HG02852 (cell line): Measurements from ENCODE around the gene TMEM43.

Experiments used
- ATAC-seq: cut with Tn5 transposase; IDR thresholded peaks from one replicate; pipeline ENCODE4 v1.9.1; 2021; ENCODE audit warnings: mild to moderate bottlenecking, moderate library complexity; ENCODE audit not compliant: unreplicated experiment

The TMEM43 gene

GRCh38 chr3:14135581-14135980 lies 10.7 kb downstream of the TMEM43 start:
- no peak for ATAC-seq

- no peak for ATAC-seq
Measured at GRCh38 chr3:14137004-14137403, 12.2 kb downstream of the TMEM43 start.

GRCh38 chr3:14137445-14137844 lies 12.6 kb downstream of the TMEM43 start:
- no peak for ATAC-seq

GRCh38 chr3:14138109-14138877 lies 13.4 kb downstream of the TMEM43 start:
- no peak for ATAC-seq

- ATAC-seq, result no peak
Measured at GRCh38 chr3:14138878-14139655, 14.2 kb downstream of the TMEM43 start.

GRCh38 chr3:14139771-14140170 lies 14.9 kb downstream of the TMEM43 start:
- no peak for ATAC-seq

GRCh38 chr3:14140668-14141067 lies 15.8 kb downstream of the TMEM43 start:
- ATAC-seq, result no peak

GRCh38 chr3:14141144-14141543 lies 16.3 kb downstream of the TMEM43 start:
- no peak for ATAC-seq

GRCh38 chr3:14141602-14142341 lies 16.9 kb downstream of the TMEM43 start:
- ATAC-seq, result no peak

- ATAC-seq, result no peak
Measured at GRCh38 chr3:14142567-14143270, 17.9 kb downstream of the TMEM43 start.

GRCh38 chr3:14143271-14144225 lies 18.7 kb downstream of the TMEM43 start:
- no peak for ATAC-seq

GRCh38 chr3:14144423-14145075 lies 19.7 kb downstream of the TMEM43 start:
- peak; percentile 97 for ATAC-seq

- no peak for ATAC-seq
Measured at GRCh38 chr3:14145236-14145635, 20.4 kb downstream of the TMEM43 start.

GRCh38 chr3:14145670-14146380 lies 21.0 kb downstream of the TMEM43 start:
- ATAC-seq, result no peak

- no peak for ATAC-seq
Measured at GRCh38 chr3:14146381-14147065, 21.7 kb downstream of the TMEM43 start.

- no peak for ATAC-seq
Measured at GRCh38 chr3:14147066-14147435, 22.2 kb downstream of the TMEM43 start.

- no peak for ATAC-seq
Measured at GRCh38 chr3:14147617-14148016, 22.8 kb downstream of the TMEM43 start.
